OCI-LY3 (cell line): ENCODE data around the gene AKR1D1.
"Not testable (repeated sequence)": the region's sequence is repeated elsewhere in the genome, so short reads cannot be mapped to it uniquely, and the experiment has no call there.

Source experiments
- H2AFZ ChIP-seq: fragments of 200-600, 300-600 bp; shearing (Covaris generic); 2 replicates; pipeline ENCODE4 v1.6.0; 2014; ENCODE audit warnings: antibody characterized with exemption, low read depth, low read length
- H3K27ac ChIP-seq: fragments of 200-600, 300-600 bp; sonication (generic); 2 replicates; pipeline ENCODE4 v1.5.1; 2014; ENCODE audit warnings: mild to moderate bottlenecking, low read length, moderate library complexity, mixed read lengths
- H3K27me3 ChIP-seq: fragments of 200-600, 300-600 bp; sonication (generic); 2 replicates; pipeline ENCODE4 v1.6.1; 2014; ENCODE audit warnings: low read depth, low read length, mixed read lengths
- H3K36me3 ChIP-seq: fragments of 200-600, 300-600 bp; sonication (generic); replicated peaks from 2 replicates; pipeline ENCODE3; 2014; ENCODE audit warnings: low read depth, low read length, mixed read lengths
- H3K4me1 ChIP-seq: fragments of 300-600, 200-600 bp; sonication (generic); 2 replicates; pipeline ENCODE4 v1.6.1; 2014; ENCODE audit warnings: low read length, mixed read lengths
- H3K4me2 ChIP-seq: fragments of 200-600, 300-600 bp; sonication (generic); 2 replicates; pipeline ENCODE4 v1.6.1; 2014; ENCODE audit warnings: low read length, mixed read lengths
- H3K4me3 ChIP-seq: fragments of 300-600, 200-600 bp; sonication (generic); 2 replicates; pipeline ENCODE4 v1.5.1; 2014; ENCODE audit warnings: antibody characterized with exemption, mild to moderate bottlenecking, low read length, moderate library complexity
- H3K79me2 ChIP-seq: fragments of 300-600, 200-600 bp; shearing (Covaris generic); 2 replicates; pipeline ENCODE4 v1.6.1; 2014; ENCODE audit warnings: mild to moderate bottlenecking, low read length, mixed read lengths
- H3K9ac ChIP-seq: fragments of 300-600, 200-600 bp; shearing (Covaris generic); 2 replicates; pipeline ENCODE4 v1.6.0; 2014; ENCODE audit warnings: mild to moderate bottlenecking, low read length, moderate library complexity
- H3K9me3 ChIP-seq: fragments of 200-600, 300-600 bp; shearing (Covaris generic); 2 replicates; pipeline ENCODE4 v1.6.1; 2014; ENCODE audit warnings: low read length, mixed read lengths; ENCODE audit not compliant: insufficient read depth
- H4K20me1 ChIP-seq: fragments of 200-600, 300-600 bp; sonication (generic); 2 replicates; pipeline ENCODE4 v1.6.1; 2016; ENCODE audit warnings: low read length, mixed read lengths; ENCODE audit not compliant: insufficient read depth
- CTCF ChIP-seq: fragments of 200-600, 300-600 bp; sonication (generic); IDR thresholded peaks from 2 replicates; pipeline ENCODE4 v1.5.1; 2014; ENCODE audit warnings: antibody characterized with exemption, low read length, low read depth
- EZH2phosphoT487 ChIP-seq: fragments of 200-600 bp; shearing (Covaris generic); IDR thresholded peaks from 2 replicates; pipeline ENCODE4 v1.6.1; 2018; ENCODE audit warnings: antibody characterized with exemption, mixed run types, low read depth

The AKR1D1 gene

GRCh38 chr7:138052696-138053095 lies 23.6 kb upstream of the AKR1D1 start:
- Histone ChIP-seq H3K4me1 (no peaks in the 10 kb centered on the region), H3K36me3 (no peaks in the 10 kb centered on the region), H3K9ac (no peak overlapping the region), H2AFZ (no peak overlapping the region), H3K27ac (no peak overlapping the region), H4K20me1 (no peaks in the 10 kb centered on the region), H3K4me3 (no peak overlapping the region), H3K79me2 (no peaks in the 10 kb centered on the region), H3K4me2 (no peak overlapping the region), H3K9me3 (no peaks in the 10 kb centered on the region), H3K27me3 (no peaks in the 10 kb centered on the region)
- TF ChIP-seq EZH2phosphoT487 (no peak), CTCF (no peak)

- H3K9ac ChIP-seq, H2AFZ ChIP-seq, H3K4me1 ChIP-seq, H3K4me2 ChIP-seq, H3K4me3 ChIP-seq, H3K27ac ChIP-seq, H3K36me3 ChIP-seq, H4K20me1 ChIP-seq, H3K79me2 ChIP-seq, H3K9me3 ChIP-seq, H3K27me3 ChIP-seq: not testable (repeated sequence)
These were observed 20.6 kb upstream of the AKR1D1 start for GRCh38 chr7:138055698-138056097.

GRCh38 chr7:138063400-138063799 lies 12.9 kb upstream of the AKR1D1 start:
- Histone ChIP-seq H3K27ac (no peak overlapping the region), H3K36me3 (no peaks in the 10 kb centered on the region), H3K4me1 (peaks cover 8% of the 10 kb centered on the region), H4K20me1 (no peaks in the 10 kb centered on the region), H2AFZ (no peak overlapping the region), H3K4me2 (no peak overlapping the region), H3K9me3 (no peaks in the 10 kb centered on the region), H3K79me2 (no peaks in the 10 kb centered on the region), H3K27me3 (no peaks in the 10 kb centered on the region), H3K4me3 (no peak overlapping the region), H3K9ac (no peak overlapping the region)
- no peak for TF ChIP-seq CTCF
- no peak for TF ChIP-seq EZH2phosphoT487

- H3K9ac ChIP-seq, result no peak overlapping the region
- no peak overlapping the region for H2AFZ ChIP-seq
- H3K27me3 ChIP-seq, result no peaks in the 10 kb centered on the region
- no peak overlapping the region for H3K4me2 ChIP-seq
- TF ChIP-seq CTCF (no peak; the same call in 1 of the 2 replicates), EZH2phosphoT487 (no peak)
- no peak overlapping the region for H3K27ac ChIP-seq
- H3K4me3 ChIP-seq, result no peak overlapping the region
- H3K9me3 ChIP-seq, result no peaks in the 10 kb centered on the region
- H3K4me1 ChIP-seq, result peaks cover 8% of the 10 kb centered on the region
- no peaks in the 10 kb centered on the region for H3K79me2 ChIP-seq
- no peaks in the 10 kb centered on the region for H4K20me1 ChIP-seq
- no peaks in the 10 kb centered on the region for H3K36me3 ChIP-seq
These were observed 11.4 kb upstream of the AKR1D1 start for GRCh38 chr7:138064856-138065357.

- H2AFZ ChIP-seq, result no peak overlapping the region
- H3K4me1 ChIP-seq, result peaks cover 10% of the 10 kb centered on the region
- no peaks in the 10 kb centered on the region for H3K79me2 ChIP-seq
- H3K4me3 ChIP-seq, result no peak overlapping the region
- no peak overlapping the region for H3K27ac ChIP-seq
- H4K20me1 ChIP-seq, result no peaks in the 10 kb centered on the region
- H3K4me2 ChIP-seq, result no peak overlapping the region
- H3K27me3 ChIP-seq, result no peaks in the 10 kb centered on the region
- H3K9ac ChIP-seq, result no peak overlapping the region
- H3K36me3 ChIP-seq, result no peaks in the 10 kb centered on the region
- no peak for TF ChIP-seq EZH2phosphoT487
- TF ChIP-seq CTCF, result no peak
- no peaks in the 10 kb centered on the region for H3K9me3 ChIP-seq
These were observed 10.4 kb upstream of the AKR1D1 start for GRCh38 chr7:138065827-138066226.
